Measurements from ENCODE around the gene DIPK1B. TPM values are rescaled to one million over a fixed set of nuclear protein-coding genes. Genes with fewer than 3 reads are reported as not detected.
A peak's percentile ranks its signal among the peaks of the same experiment; 100 is the strongest.

DIPK1B gene
- total RNA-seq, 1 donor from 2014 or later, result 2.2 TPM

DNA sequence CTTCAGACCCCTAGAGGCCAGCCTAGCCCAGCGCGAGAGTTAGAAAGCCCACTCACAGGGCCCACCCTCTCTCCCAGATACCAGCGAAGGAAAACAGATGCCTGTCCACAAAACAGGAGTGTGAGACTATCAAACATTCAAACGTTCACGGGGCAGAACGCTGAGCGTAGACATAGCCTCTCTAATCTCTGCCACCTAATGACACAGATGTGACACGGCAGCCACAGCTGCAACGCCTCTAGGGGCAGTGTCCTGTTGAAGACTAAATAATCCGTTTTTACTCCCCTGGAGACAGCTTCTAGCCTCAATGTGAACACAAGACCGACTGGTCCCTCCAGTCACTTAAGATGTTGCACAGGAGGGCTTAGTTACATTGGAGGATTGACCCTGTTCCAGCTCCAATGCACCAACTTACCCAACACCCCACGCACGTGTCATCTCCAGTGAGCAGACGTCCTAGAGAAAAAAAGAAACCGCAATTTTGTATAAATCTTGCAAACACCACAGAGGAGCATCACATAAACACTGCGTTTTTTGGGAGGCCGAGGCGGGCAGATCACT, 14.3 kb downstream of the DIPK1B start:
- peak; percentile 38 for ATAC-seq (ENCODE audit: low read depth)
- DNase-seq, result no peak
- Mint-ChIP-seq H3K4me1 (peaks cover 38% of the 10 kb centered on the region), H3K36me3 (ENCODE audit: low read depth) (peaks cover 51% of the 10 kb centered on the region), H3K27me3 (no peaks in the 10 kb centered on the region), H3K27ac (peak overlapping the region; percentile 92), H3K4me3 (peak overlapping the region; percentile 95), H3K9me3 (no peaks in the 10 kb centered on the region)
- ChIA-PET CTCF (interaction anchor here (0.6 to 4.0 kb wide), 3 partner anchors 23 to 309 kb away, joined by 3 to 22 read pairs (median 4); partner anchors contain the start of gene LCN8), POLR2A (interaction anchor here (0.6 to 6.5 kb wide), 26 partner anchors 10 to 955 kb away, joined by 3 to 132 read pairs (median 6); partner anchors contain the start of genes AGPAT2, ANAPC2, EXD3 and LCN10)
- intact Hi-C loops (cut with micrococcal nuclease), result loop anchor here (5.0 kb wide), 1 partner anchor 39 kb away; the partner anchor contains the start of gene AGPAT2
- TF ChIP-seq, protein P1, sequence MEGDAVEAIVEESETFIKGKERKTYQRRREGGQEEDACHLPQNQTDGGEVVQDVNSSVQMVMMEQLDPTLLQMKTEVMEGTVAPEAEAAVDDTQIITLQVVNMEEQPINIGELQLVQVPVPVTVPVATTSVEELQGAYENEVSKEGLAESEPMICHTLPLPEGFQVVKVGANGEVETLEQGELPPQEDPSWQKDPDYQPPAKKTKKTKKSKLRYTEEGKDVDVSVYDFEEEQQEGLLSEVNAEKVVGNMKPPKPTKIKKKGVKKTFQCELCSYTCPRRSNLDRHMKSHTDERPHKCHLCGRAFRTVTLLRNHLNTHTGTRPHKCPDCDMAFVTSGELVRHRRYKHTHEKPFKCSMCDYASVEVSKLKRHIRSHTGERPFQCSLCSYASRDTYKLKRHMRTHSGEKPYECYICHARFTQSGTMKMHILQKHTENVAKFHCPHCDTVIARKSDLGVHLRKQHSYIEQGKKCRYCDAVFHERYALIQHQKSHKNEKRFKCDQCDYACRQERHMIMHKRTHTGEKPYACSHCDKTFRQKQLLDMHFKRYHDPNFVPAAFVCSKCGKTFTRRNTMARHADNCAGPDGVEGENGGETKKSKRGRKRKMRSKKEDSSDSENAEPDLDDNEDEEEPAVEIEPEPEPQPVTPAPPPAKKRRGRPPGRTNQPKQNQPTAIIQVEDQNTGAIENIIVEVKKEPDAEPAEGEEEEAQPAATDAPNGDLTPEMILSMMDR (IDR thresholded peaks at IDR 0.05), result no peak

DNA sequence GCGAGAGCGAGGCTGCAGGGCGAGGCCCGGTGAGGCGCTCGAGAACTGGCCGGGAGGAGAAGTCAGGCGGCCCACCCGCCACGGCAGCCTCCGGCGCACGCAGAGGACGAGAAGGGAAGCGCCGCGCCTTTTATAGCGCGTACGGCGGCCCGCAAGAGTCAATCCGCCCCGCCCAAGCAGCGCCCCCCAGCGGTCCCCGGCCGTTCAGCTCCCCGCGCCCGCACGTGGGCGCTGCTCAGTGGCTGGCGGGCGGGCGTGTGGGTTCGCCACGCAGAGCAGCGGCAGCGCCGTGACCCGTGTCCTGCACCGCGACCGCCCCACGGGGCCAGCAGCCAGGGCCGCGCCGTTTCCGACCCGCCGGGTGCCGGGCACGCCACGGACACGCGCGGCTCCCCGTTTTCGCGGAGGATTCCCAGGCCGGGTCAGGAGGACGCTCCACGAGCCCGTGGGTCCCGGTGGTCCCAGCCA, 15.7 kb downstream of the DIPK1B start:
- no peaks in the 10 kb centered on the region for H3K27me3 Mint-ChIP-seq
- intact Hi-C loops (cut with micrococcal nuclease), result loop anchor here (1.0 to 5.0 kb wide), 5 partner anchors 14 to 41 kb away; partner anchors contain the start of genes AGPAT2 and LCN10
- peaks cover 39% of the 10 kb centered on the region for H3K4me1 Mint-ChIP-seq
- H3K27ac Mint-ChIP-seq, result peak overlapping the region; percentile 66
- TF ChIP-seq, protein P1 (IDR thresholded peaks at IDR 0.05), result peak; percentile 51
- ATAC-seq (ENCODE audit: low read depth) (peak; percentile 80), DNase-seq (peak; percentile 97)
- H3K9me3 Mint-ChIP-seq, result no peaks in the 10 kb centered on the region
- H3K36me3 Mint-ChIP-seq (ENCODE audit: low read depth), result peaks cover 44% of the 10 kb centered on the region
- ChIA-PET POLR2A (interaction anchor here (0.5 to 6.5 kb wide), 32 partner anchors 9 to 598 kb away, joined by 3 to 132 read pairs (median 4); partner anchors contain the start of genes AGPAT2, CLIC3, LCN10 and LCN15), CTCF (interaction anchor here (1.0 to 4.0 kb wide), 5 partner anchors 14 to 32 kb away, joined by 3 to 22 read pairs (median 3); partner anchors contain the start of genes LCN10 and LCN8)
- peak overlapping the region; percentile 95 for H3K4me3 Mint-ChIP-seq

DNA sequence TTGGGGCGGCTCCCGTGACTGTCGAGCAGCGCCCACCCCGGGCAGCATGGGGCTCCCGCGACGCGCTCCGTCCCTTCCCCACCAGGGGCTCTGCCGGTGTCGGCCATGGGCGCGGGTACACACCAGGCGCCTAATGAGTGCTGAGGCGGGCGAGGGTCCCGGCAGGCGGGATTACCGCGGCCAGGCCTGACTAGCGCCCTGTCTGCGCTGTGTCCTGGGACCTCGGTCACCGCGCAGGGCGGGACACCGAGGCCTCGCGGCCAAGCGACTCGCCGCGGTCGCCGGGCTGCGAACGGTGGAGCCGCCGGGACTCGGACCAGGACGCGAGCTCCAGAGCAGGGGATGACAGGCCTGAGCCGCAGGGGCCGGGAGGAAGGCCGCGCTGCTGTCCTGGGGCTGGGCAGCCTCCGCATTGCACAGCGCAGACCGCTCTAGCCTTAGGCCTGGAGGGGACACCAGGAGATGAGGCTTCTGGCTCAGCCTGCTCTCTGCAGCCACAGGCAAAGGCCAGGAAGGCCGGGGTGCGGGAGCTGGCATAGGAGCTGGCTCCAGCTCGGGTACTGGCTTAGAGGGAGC, 16.3 kb downstream of the DIPK1B start:
- Mint-ChIP-seq H3K4me1 (peaks cover 39% of the 10 kb centered on the region), H3K36me3 (ENCODE audit: low read depth) (peaks cover 39% of the 10 kb centered on the region), H3K4me3 (peak overlapping the region; percentile 72), H3K9me3 (no peaks in the 10 kb centered on the region), H3K27ac (no peak overlapping the region), H3K27me3 (no peaks in the 10 kb centered on the region)
- ChIA-PET POLR2A (interaction anchor here (0.6 to 6.5 kb wide), 33 partner anchors 8 to 598 kb away, joined by 3 to 132 read pairs (median 4); partner anchors contain the start of genes AGPAT2, CLIC3, LCN10 and LCN15), CTCF (interaction anchor here (0.9 to 4.0 kb wide), 7 partner anchors 13 to 56 kb away, joined by 3 to 22 read pairs (median 3); partner anchors contain the start of genes LCN10 and LCN8)
- no peak for DNase-seq
- ATAC-seq (ENCODE audit: low read depth), result peak; percentile 8
- TF ChIP-seq, protein P1 (IDR thresholded peaks at IDR 0.05), result no peak
- intact Hi-C loops (cut with micrococcal nuclease), result loop anchor here (1.0 to 5.0 kb wide), 5 partner anchors 14 to 41 kb away; partner anchors contain the start of genes AGPAT2 and LCN10

DNA sequence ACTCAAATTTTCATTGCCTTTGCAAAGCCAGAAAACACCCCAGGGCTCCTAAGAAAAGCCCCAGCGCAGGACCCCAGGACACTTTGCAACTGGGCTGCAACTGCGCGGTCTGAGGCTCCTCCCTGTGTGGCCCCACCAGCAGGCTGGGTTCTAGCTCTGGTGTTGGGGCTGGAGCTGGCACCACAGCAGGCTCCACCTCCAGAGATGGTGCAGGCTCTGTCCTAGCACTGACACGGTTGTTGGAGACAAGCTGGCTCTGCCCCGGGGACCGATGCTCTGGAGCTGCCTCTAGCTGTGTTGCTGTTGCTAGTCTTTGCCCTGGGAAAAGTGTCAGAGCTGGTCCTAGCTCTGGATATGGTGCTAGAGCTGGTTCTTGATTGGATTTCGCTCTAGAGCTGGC, 16.8 kb downstream of the DIPK1B start:
- Mint-ChIP-seq H3K9me3 (no peaks in the 10 kb centered on the region), H3K4me1 (peaks cover 36% of the 10 kb centered on the region)
- CTCF ChIA-PET, result interaction anchor here (0.6 to 4.0 kb wide), 6 partner anchors 13 to 337 kb away, joined by 3 to 22 read pairs (median 5); partner anchors contain the start of genes LCN10 and LCN8

More for the DNA sequence above, 16.8 kb downstream of the DIPK1B start:
- TF ChIP-seq, protein P1 (IDR thresholded peaks at IDR 0.05), result no peak
- H3K4me3 Mint-ChIP-seq, result peak overlapping the region; percentile 72
- no peak overlapping the region for H3K27ac Mint-ChIP-seq
- DNase-seq (no peak), ATAC-seq (ENCODE audit: low read depth) (no peak)
- intact Hi-C loops (cut with micrococcal nuclease), result loop anchor here (2.0 to 5.0 kb wide), 3 partner anchors 28 to 42 kb away; partner anchors contain the start of gene AGPAT2
- H3K27me3 Mint-ChIP-seq, result no peaks in the 10 kb centered on the region
- peaks cover 34% of the 10 kb centered on the region for H3K36me3 Mint-ChIP-seq (ENCODE audit: low read depth)
- POLR2A ChIA-PET, result interaction anchor here (0.6 to 6.5 kb wide), 16 partner anchors 9 to 525 kb away, joined by 3 to 132 read pairs (median 5); partner anchors contain the start of genes AGPAT2, LCN10, LCN15 and LCN6
